Smooth muscle cell (in vitro differentiated cells): ENCODE data around the gene SENP3. TPM values are rescaled to one million over a fixed set of nuclear protein-coding genes. Genes with fewer than 3 reads are reported as not detected.

Experiments
- DNase-seq: peaks from one replicate; lab custom pipeline; 2025; ENCODE audit not compliant: unreplicated experiment; lab: John Stamatoyannopoulos, UW
- H2AFZ ChIP-seq: fragments of 200-600 bp; sonication (generic); 2 replicates; pipeline ENCODE4 v1.6.0; 2016; ENCODE audit warnings: antibody characterized with exemption, low read depth, mild to moderate bottlenecking
- H3F3A ChIP-seq: fragments of 200-600 bp; sonication (generic); 2 replicates; pipeline ENCODE4 v1.6.0; 2017; ENCODE audit warnings: antibody characterized with exemption, low read depth
- H3K27ac ChIP-seq: fragments of 200-600 bp; sonication (generic); 2 replicates; pipeline ENCODE4 v1.5.1; 2016; ENCODE audit warnings: low read depth, mild to moderate bottlenecking
- H3K27me3 ChIP-seq: fragments of 200-600 bp; sonication (generic); 2 replicates; pipeline ENCODE4 v1.6.1; 2016; ENCODE audit warnings: low read depth, mild to moderate bottlenecking
- H3K36me3 ChIP-seq: fragments of 200-600 bp; sonication (generic); 2 replicates; pipeline ENCODE4 v1.5.1; 2016; ENCODE audit warnings: low read depth
- H3K4me1 ChIP-seq: fragments of 200-600 bp; sonication (generic); 2 replicates; pipeline ENCODE4 v1.5.1; 2016; ENCODE audit warnings: low read depth
- H3K4me2 ChIP-seq: fragments of 200-600 bp; sonication (generic); 2 replicates; pipeline ENCODE4 v1.6.0; 2016; ENCODE audit warnings: mild to moderate bottlenecking
- H3K4me3 ChIP-seq: fragments of 200-600 bp; sonication (generic); 2 replicates; pipeline ENCODE4 v1.5.1; 2016; ENCODE audit warnings: mild to moderate bottlenecking
- H3K79me2 ChIP-seq: fragments of 200-600 bp; sonication (generic); 2 replicates; pipeline ENCODE4 v1.6.0; 2016; ENCODE audit warnings: low read depth, mild to moderate bottlenecking
- H3K9ac ChIP-seq: fragments of 200-600 bp; sonication (generic); 2 replicates; pipeline ENCODE4 v1.6.0; 2016; ENCODE audit warnings: low read depth
- H3K9me3 ChIP-seq: fragments of 200-600 bp; sonication (generic); replicated peaks from 2 replicates; pipeline ENCODE4 v1.5.1; 2016; ENCODE audit warnings: low read depth
- H4K20me1 ChIP-seq: fragments of 200-600 bp; sonication (generic); 2 replicates; pipeline ENCODE4 v1.6.0; 2016; ENCODE audit warnings: low read depth
- WGBS: methylation state at CpG from one replicate; pipeline ENCODE4 v1.1.7; 2016; ENCODE audit warnings: low lambda C conversion rate; 5-methylcytosine and 5-hydroxymethylcytosine counted together
- polyA plus RNA-seq: library from polyadenylated mRNA; unstranded; fragments of >200 nt; fragmentation: Nextera tagmentation; extraction: Ambion mirVana; gene quantifications from 2 replicates; pipeline ENCODE4 v1.2.1, GENCODE V29; 2016
- small RNA-seq: library from RNA; depleted of rRNA; stranded (forward); fragments of <200 nt; gene quantifications from one replicate; pipeline ENCODE3, GENCODE V24; 2014
- total RNA-seq: library from RNA; depleted of rRNA; stranded (reverse); fragments of >200 nt; gene quantifications from 2 replicates; pipeline ENCODE4 v1.2.3, GENCODE V29; 2014
- TF ChIP-seq, protein P1 (sequence below): fragments of 200-600 bp; sonication (generic); IDR thresholded peaks from 2 replicates; pipeline ENCODE4 v1.5.1; 2017; ENCODE audit warnings: borderline replicate concordance, mild to moderate bottlenecking, antibody characterized with exemption; ENCODE audit not compliant: insufficient read depth, poor library complexity, severe bottlenecking

SENP3 gene
- total and polyA plus RNA-seq, 2 experiments from 2014 or later = 33.7 to 72.1 TPM

- Histone ChIP-seq H3K79me2 (peaks cover 5% of the 10 kb centered on the region), H3K4me1 (peaks cover 2% of the 10 kb centered on the region), H3F3A (no peaks in the 10 kb centered on the region), H3K9me3 (no peaks in the 10 kb centered on the region), H3K36me3 (no peaks in the 10 kb centered on the region), H3K9ac (no peak overlapping the region), H3K27me3 (no peaks in the 10 kb centered on the region), H4K20me1 (peaks cover 5% of the 10 kb centered on the region), H3K4me2 (no peak overlapping the region), H2AFZ (no peak overlapping the region), H3K27ac (no peak overlapping the region), H3K4me3 (no peak overlapping the region)
- 91% methylated on average over 5 of the region's 5 CpGs for WGBS
- DNase-seq = no peak
- TF ChIP-seq, protein P1, sequence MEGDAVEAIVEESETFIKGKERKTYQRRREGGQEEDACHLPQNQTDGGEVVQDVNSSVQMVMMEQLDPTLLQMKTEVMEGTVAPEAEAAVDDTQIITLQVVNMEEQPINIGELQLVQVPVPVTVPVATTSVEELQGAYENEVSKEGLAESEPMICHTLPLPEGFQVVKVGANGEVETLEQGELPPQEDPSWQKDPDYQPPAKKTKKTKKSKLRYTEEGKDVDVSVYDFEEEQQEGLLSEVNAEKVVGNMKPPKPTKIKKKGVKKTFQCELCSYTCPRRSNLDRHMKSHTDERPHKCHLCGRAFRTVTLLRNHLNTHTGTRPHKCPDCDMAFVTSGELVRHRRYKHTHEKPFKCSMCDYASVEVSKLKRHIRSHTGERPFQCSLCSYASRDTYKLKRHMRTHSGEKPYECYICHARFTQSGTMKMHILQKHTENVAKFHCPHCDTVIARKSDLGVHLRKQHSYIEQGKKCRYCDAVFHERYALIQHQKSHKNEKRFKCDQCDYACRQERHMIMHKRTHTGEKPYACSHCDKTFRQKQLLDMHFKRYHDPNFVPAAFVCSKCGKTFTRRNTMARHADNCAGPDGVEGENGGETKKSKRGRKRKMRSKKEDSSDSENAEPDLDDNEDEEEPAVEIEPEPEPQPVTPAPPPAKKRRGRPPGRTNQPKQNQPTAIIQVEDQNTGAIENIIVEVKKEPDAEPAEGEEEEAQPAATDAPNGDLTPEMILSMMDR = no peak
These were observed 56.9 kb downstream of the SENP3 start for GRCh38 chr17:7618608-7619007.

DNA sequence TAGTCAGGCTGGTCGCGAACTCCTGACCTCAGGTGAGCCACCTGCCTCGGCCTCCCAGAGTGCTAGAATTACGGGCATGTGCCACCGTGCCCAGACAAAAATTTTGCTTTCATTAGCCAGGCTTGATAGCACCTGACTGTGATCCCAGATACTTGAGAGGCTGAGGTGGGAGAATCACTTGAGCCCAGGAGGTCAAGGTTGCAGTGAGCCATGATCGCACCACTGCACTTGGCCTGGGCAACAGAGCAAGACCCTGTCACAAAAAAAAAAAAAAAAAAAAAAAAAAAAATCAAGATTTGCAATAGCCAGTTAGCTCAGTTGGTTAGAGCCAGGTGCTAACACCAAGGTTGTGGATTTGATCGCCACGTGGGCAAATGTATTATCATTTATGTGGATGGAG lies 59.1 kb downstream of the SENP3 start:
- Histone ChIP-seq H3K9me3 (no peaks in the 10 kb centered on the region), H3K27me3 (no peaks in the 10 kb centered on the region), H3K9ac (no peak overlapping the region), H2AFZ (no peak overlapping the region), H3F3A (no peaks in the 10 kb centered on the region), H4K20me1 (no peaks in the 10 kb centered on the region), H3K4me1 (no peaks in the 10 kb centered on the region), H3K27ac (no peak overlapping the region), H3K4me2 (no peak overlapping the region), H3K79me2 (no peaks in the 10 kb centered on the region), H3K4me3 (no peak overlapping the region), H3K36me3 (no peaks in the 10 kb centered on the region)
- TF ChIP-seq, protein P1 = no peak
- 97% methylated on average over 8 of the region's 8 CpGs for WGBS
- DNase-seq = no peak

Small RNAs within 50 kb of the gene (small RNA-seq; reads per million reads assigned to genes)
- gene CD68 = not detected
- gene RF00019 = not detected
- gene SNORA48 = not detected
- gene SNORD10 = not detected

Other genes with a start within 250 kb of the SENP3 start
Only the 30 nearest of the 31 such genes appear.
- gene NEURL4, start 232.6 kb upstream of the SENP3 start, total RNA-seq = 8.6 and 23.8 TPM in 2 replicates
- gene NEURL4, start 232.6 kb upstream of the SENP3 start, polyA plus RNA-seq = 5.1 and 9.2 TPM in 2 replicates
- 15.2 TPM in 1 of 2 replicates, not detected in the other for gene ACAP1, start 225.4 kb upstream of the SENP3 start, total RNA-seq
- gene ACAP1, start 225.4 kb upstream of the SENP3 start, polyA plus RNA-seq = 31.6 and 48.1 TPM in 2 replicates
- gene KCTD11, start 209.8 kb upstream of the SENP3 start, total RNA-seq = 34.7 and 37.2 TPM in 2 replicates
- 33.8 and 52.3 TPM in 2 replicates for gene KCTD11, start 209.8 kb upstream of the SENP3 start, polyA plus RNA-seq
- 0.49 TPM in 1 of 2 replicates, not detected in the other for gene TMEM95, start 206.8 kb upstream of the SENP3 start, total RNA-seq
- gene TMEM95, start 206.8 kb upstream of the SENP3 start, polyA plus RNA-seq = 0.34 TPM in 1 of 2 replicates, not detected in the other
- 4.5 and 6.3 TPM in 2 replicates for gene TNK1, start 180.8 kb upstream of the SENP3 start, total RNA-seq
- gene TNK1, start 180.8 kb upstream of the SENP3 start, polyA plus RNA-seq = 3.6 and 13.5 TPM in 2 replicates
- 29.3 and 34.7 TPM in 2 replicates for gene PLSCR3, start 167.4 kb upstream of the SENP3 start, total RNA-seq
- gene PLSCR3, start 167.4 kb upstream of the SENP3 start, polyA plus RNA-seq = 110 and 122 TPM in 2 replicates
- 75.6 and 133 TPM in 2 replicates for gene TMEM256, start 157.8 kb upstream of the SENP3 start, total RNA-seq
- 87.9 and 90.6 TPM in 2 replicates for gene TMEM256, start 157.8 kb upstream of the SENP3 start, polyA plus RNA-seq
- 15.1 and 20.9 TPM in 2 replicates for gene NLGN2, start 154.1 kb upstream of the SENP3 start, total RNA-seq
- gene NLGN2, start 154.1 kb upstream of the SENP3 start, polyA plus RNA-seq = 10.8 and 11.9 TPM in 2 replicates
- not detected in 2 replicates for gene SPEM1, start 141.6 kb upstream of the SENP3 start, total RNA-seq
- not detected in 2 replicates for gene SPEM1, start 141.6 kb upstream of the SENP3 start, polyA plus RNA-seq
- gene SPEM2, start 136.3 kb upstream of the SENP3 start, total RNA-seq = 0.22 TPM in 1 of 2 replicates, not detected in the other
- gene SPEM2, start 136.3 kb upstream of the SENP3 start, polyA plus RNA-seq = 0.56 and 1.0 TPM in 2 replicates
- not detected in 2 replicates for gene SPEM3, start 133.1 kb upstream of the SENP3 start, total RNA-seq
- gene SPEM3, start 133.1 kb upstream of the SENP3 start, polyA plus RNA-seq = 0.14 TPM in 1 of 2 replicates, not detected in the other
- gene TMEM102, start 126.5 kb upstream of the SENP3 start, total RNA-seq = 7.3 and 10.0 TPM in 2 replicates
- 10.5 and 11.9 TPM in 2 replicates for gene TMEM102, start 126.5 kb upstream of the SENP3 start, polyA plus RNA-seq
- gene FGF11, start 122.4 kb upstream of the SENP3 start, total RNA-seq = 21.3 and 28.5 TPM in 2 replicates
- gene FGF11, start 122.4 kb upstream of the SENP3 start, polyA plus RNA-seq = 13.9 and 30.9 TPM in 2 replicates
- gene CHRNB1, start 116.9 kb upstream of the SENP3 start, total RNA-seq = 8.9 and 12.2 TPM in 2 replicates
- 19.0 and 22.5 TPM in 2 replicates for gene CHRNB1, start 116.9 kb upstream of the SENP3 start, polyA plus RNA-seq
- 24.2 and 25.6 TPM in 2 replicates for gene ZBTB4, start 82.3 kb upstream of the SENP3 start, total RNA-seq
- 22.8 and 26.9 TPM in 2 replicates for gene ZBTB4, start 82.3 kb upstream of the SENP3 start, polyA plus RNA-seq
- gene SLC35G6, start 80.5 kb upstream of the SENP3 start, total RNA-seq = not detected in 2 replicates
- gene SLC35G6, start 80.5 kb upstream of the SENP3 start, polyA plus RNA-seq = 0.51 TPM in 1 of 2 replicates, not detected in the other
- 72.0 and 76.0 TPM in 2 replicates for gene POLR2A, start 77.6 kb upstream of the SENP3 start, total RNA-seq
- 80.2 and 123 TPM in 2 replicates for gene POLR2A, start 77.6 kb upstream of the SENP3 start, polyA plus RNA-seq
- gene TNFSF12, start 12.9 kb upstream of the SENP3 start, total RNA-seq = 5.9 and 6.2 TPM in 2 replicates
- gene TNFSF12, start 12.9 kb upstream of the SENP3 start, polyA plus RNA-seq = 13.6 and 16.1 TPM in 2 replicates
- 0.18 and 4.1 TPM in 2 replicates for gene TNFSF13, start 3.2 kb upstream of the SENP3 start, total RNA-seq
- 0.38 and 1.6 TPM in 2 replicates for gene TNFSF13, start 3.2 kb upstream of the SENP3 start, polyA plus RNA-seq
- 20.7 and 22.7 TPM in 2 replicates for gene CD68, start 17.7 kb downstream of the SENP3 start, total RNA-seq
- gene CD68, start 17.7 kb downstream of the SENP3 start, polyA plus RNA-seq = 27.5 and 30.2 TPM in 2 replicates
- gene MPDU1, start 21.9 kb downstream of the SENP3 start, total RNA-seq = 155 and 228 TPM in 2 replicates
- gene MPDU1, start 21.9 kb downstream of the SENP3 start, polyA plus RNA-seq = 70.7 and 75.1 TPM in 2 replicates
- 13.4 and 16.1 TPM in 2 replicates for gene SOX15, start 28.2 kb downstream of the SENP3 start, total RNA-seq
- 7.3 and 39.0 TPM in 2 replicates for gene SOX15, start 28.2 kb downstream of the SENP3 start, polyA plus RNA-seq
- 22.8 and 31.1 TPM in 2 replicates for gene FXR2, start 53.0 kb downstream of the SENP3 start, total RNA-seq
- 50.0 and 50.6 TPM in 2 replicates for gene FXR2, start 53.0 kb downstream of the SENP3 start, polyA plus RNA-seq
- 64.9 and 70.8 TPM in 2 replicates for gene SAT2, start 65.9 kb downstream of the SENP3 start, total RNA-seq
- gene SAT2, start 65.9 kb downstream of the SENP3 start, polyA plus RNA-seq = 68.2 and 74.2 TPM in 2 replicates
- not detected in 2 replicates for gene SHBG, start 68.2 kb downstream of the SENP3 start, total RNA-seq
- 0.83 and 0.88 TPM in 2 replicates for gene SHBG, start 68.2 kb downstream of the SENP3 start, polyA plus RNA-seq
- 0.27 and 0.85 TPM in 2 replicates for gene ATP1B2, start 89.0 kb downstream of the SENP3 start, total RNA-seq
- 4.1 and 4.4 TPM in 2 replicates for gene ATP1B2, start 89.0 kb downstream of the SENP3 start, polyA plus RNA-seq
- 25.4 and 55.1 TPM in 2 replicates for gene TP53, start 125.6 kb downstream of the SENP3 start, total RNA-seq
- gene TP53, start 125.6 kb downstream of the SENP3 start, polyA plus RNA-seq = 21.1 and 27.6 TPM in 2 replicates
- gene WRAP53, start 126.6 kb downstream of the SENP3 start, total RNA-seq = 8.2 and 8.9 TPM in 2 replicates
- 17.1 and 18.9 TPM in 2 replicates for gene WRAP53, start 126.6 kb downstream of the SENP3 start, polyA plus RNA-seq
- gene EFNB3, start 143.3 kb downstream of the SENP3 start, total RNA-seq = 4.8 and 8.1 TPM in 2 replicates
- 6.2 and 6.7 TPM in 2 replicates for gene EFNB3, start 143.3 kb downstream of the SENP3 start, polyA plus RNA-seq
- gene DNAH2, start 155.8 kb downstream of the SENP3 start, total RNA-seq = 0.49 TPM in 1 of 2 replicates, not detected in the other
- not detected in 2 replicates for gene DNAH2, start 155.8 kb downstream of the SENP3 start, polyA plus RNA-seq